Neural cell (in vitro differentiated cells): ENCODE measurements around the gene IQCH. TPM values are rescaled to one million over a fixed set of nuclear protein-coding genes. Genes with fewer than 3 reads are reported as not detected.

Experiments
- H2AFZ ChIP-seq: fragments of 200-600, 300-800 bp; sonication (generic), shearing (Covaris generic); 2 replicates; pipeline ENCODE4 v1.6.0; 2014; ENCODE audit warnings: low read depth, mild to moderate bottlenecking, antibody characterized with exemption, low read length, moderate library complexity
- H3F3A ChIP-seq: fragments of 200-600 bp; shearing (Covaris generic); 2 replicates; pipeline ENCODE4 v1.6.1; 2016; ENCODE audit warnings: mild to moderate bottlenecking, moderate library complexity, mixed read lengths, antibody characterized with exemption, low read length; ENCODE audit not compliant: insufficient read depth, poor library complexity, severe bottlenecking
- H3K27ac ChIP-seq: fragments of 200-600, 300-800 bp; sonication (generic), shearing (Covaris generic); 2 replicates; pipeline ENCODE4 v1.5.1; 2014; ENCODE audit warnings: mild to moderate bottlenecking, low read length, moderate library complexity
- H3K27me3 ChIP-seq: fragments of 300-800, 200-600 bp; sonication (generic), shearing (Covaris generic); 2 replicates; pipeline ENCODE4 v1.6.0; 2014; ENCODE audit warnings: mild to moderate bottlenecking, low read depth, low read length, moderate library complexity; ENCODE audit not compliant: insufficient read depth
- H3K36me3 ChIP-seq: fragments of 300-800, 200-600 bp; sonication (generic), shearing (Covaris generic); 2 replicates; pipeline ENCODE4 v1.5.1; 2014; ENCODE audit warnings: mild to moderate bottlenecking, antibody characterized with exemption, low read length, moderate library complexity; ENCODE audit not compliant: insufficient read depth
- H3K4me2 ChIP-seq: fragments of 300-800, 200-600 bp; sonication (generic), shearing (Covaris generic); 2 replicates; pipeline ENCODE4 v1.6.0; 2014; ENCODE audit warnings: mild to moderate bottlenecking, low read length
- H3K4me3 ChIP-seq: fragments of 300-800, 200-600 bp; sonication (generic), shearing (Covaris generic); 2 replicates; pipeline ENCODE4 v1.5.1; 2014; ENCODE audit warnings: mild to moderate bottlenecking, low read length, moderate library complexity
- H3K79me2 ChIP-seq: fragments of 200-600 bp; shearing (Covaris generic); replicated peaks from 2 replicates; pipeline ENCODE4 v1.6.0; 2014; ENCODE audit warnings: mild to moderate bottlenecking, low read length, moderate library complexity; ENCODE audit not compliant: insufficient read depth
- H3K9ac ChIP-seq: fragments of 300-800, 200-600 bp; sonication (generic), shearing (Covaris generic); 2 replicates; pipeline ENCODE4 v1.6.1; 2016; ENCODE audit warnings: mild to moderate bottlenecking, low read length, mixed read lengths
- H3K9me2 ChIP-seq: fragments of 200-600 bp; shearing (Covaris generic); 2 replicates; pipeline ENCODE4 v1.6.1; 2016; ENCODE audit warnings: mild to moderate bottlenecking, low read length, mixed read lengths; ENCODE audit not compliant: insufficient read depth
- H3K9me3 ChIP-seq: fragments of 200-600, 300-800 bp; sonication (generic), shearing (Covaris generic); 2 replicates; pipeline ENCODE4 v1.6.1; 2016; ENCODE audit warnings: mild to moderate bottlenecking, mixed run types, low read length, moderate library complexity, mixed read lengths
- H4K20me1 ChIP-seq: fragments of 200-600 bp; shearing (Covaris generic); 2 replicates; pipeline ENCODE4 v1.6.1; 2016; ENCODE audit warnings: mild to moderate bottlenecking, mixed run types; ENCODE audit not compliant: insufficient read depth
- CTCF ChIP-seq: fragments of 450-650 bp; IDR thresholded peaks from 2 replicates; pipeline ENCODE4 v1.5.1; 2014; ENCODE audit warnings: antibody characterized with exemption, mild to moderate bottlenecking, moderate library complexity; ENCODE audit not compliant: poor library complexity, severe bottlenecking
- EP300 ChIP-seq: fragments of 450-650 bp; conservative IDR thresholded peaks from 2 replicates; pipeline ENCODE4 v1.6.1; 2014; ENCODE audit warnings: antibody characterized with exemption, mild to moderate bottlenecking, moderate library complexity; ENCODE audit not compliant: poor library complexity, severe bottlenecking
- EZH2 ChIP-seq: fragments of 200-600, 300-800 bp; shearing (Covaris generic), sonication (generic); IDR thresholded peaks from 2 replicates; pipeline ENCODE4 v1.6.1; 2014; ENCODE audit warnings: antibody characterized with exemption, low read length, borderline replicate concordance, mild to moderate bottlenecking; ENCODE audit not compliant: insufficient read depth, poor library complexity, severe bottlenecking
- MXI1 ChIP-seq: fragments of 450-650 bp; conservative IDR thresholded peaks from 2 replicates; pipeline ENCODE4 v1.6.1; 2014; ENCODE audit warnings: antibody characterized with exemption, mild to moderate bottlenecking; ENCODE audit not compliant: poor library complexity, severe bottlenecking
- POLR2AphosphoS5 ChIP-seq: IDR thresholded peaks from 2 replicates; pipeline ENCODE4 v1.6.1; 2012
- RAD21 ChIP-seq: fragments of 450-650 bp; conservative IDR thresholded peaks from 2 replicates; pipeline ENCODE4 v1.6.1; 2014; ENCODE audit warnings: antibody characterized with exemption, mild to moderate bottlenecking, moderate library complexity
- SMC3 ChIP-seq: fragments of 450-650 bp; conservative IDR thresholded peaks from 2 replicates; pipeline ENCODE4 v1.6.1; 2014; ENCODE audit warnings: antibody characterized with exemption, mild to moderate bottlenecking, moderate library complexity; ENCODE audit not compliant: poor library complexity
- TAF1 ChIP-seq: IDR thresholded peaks from 2 replicates; pipeline ENCODE4 v1.6.1; 2012; ENCODE audit warnings: low read depth
- polyA plus RNA-seq: library from polyadenylated mRNA; depleted of rRNA; stranded (reverse); fragments of >200 nt; gene quantifications from 2 replicates; pipeline ENCODE4 v1.2.3, GENCODE V29; 2014
- TF ChIP-seq, protein P1 (sequence below): IDR thresholded peaks from 2 replicates; pipeline ENCODE4 v1.6.1; 2012; ENCODE audit warnings: borderline replicate concordance

Gene IQCH
- polyA plus RNA-seq, 1 donor from 2014 or later = 2.8 TPM

GRCh38 chr15:67520321-67521028 is 265.9 kb downstream of the IQCH start:
- Histone ChIP-seq H3F3A (no peaks in the 10 kb centered on the region), H3K36me3 (no peaks in the 10 kb centered on the region), H3K27me3 (no peaks in the 10 kb centered on the region), H2AFZ (peak overlapping the region; percentile 62), H4K20me1 (no peaks in the 10 kb centered on the region), H3K79me2 (peaks cover 15% of the 10 kb centered on the region), H3K9ac (peak overlapping the region; percentile 87), H3K9me3 (no peaks in the 10 kb centered on the region), H3K4me2 (peak overlapping the region; percentile 45), H3K9me2 (no peaks in the 10 kb centered on the region), H3K27ac (peak overlapping the region; percentile 57), H3K4me3 (peak overlapping the region; percentile 98)
- TF ChIP-seq CTCF = no peak
- TF ChIP-seq MXI1 = no peak
- TF ChIP-seq, protein P1, sequence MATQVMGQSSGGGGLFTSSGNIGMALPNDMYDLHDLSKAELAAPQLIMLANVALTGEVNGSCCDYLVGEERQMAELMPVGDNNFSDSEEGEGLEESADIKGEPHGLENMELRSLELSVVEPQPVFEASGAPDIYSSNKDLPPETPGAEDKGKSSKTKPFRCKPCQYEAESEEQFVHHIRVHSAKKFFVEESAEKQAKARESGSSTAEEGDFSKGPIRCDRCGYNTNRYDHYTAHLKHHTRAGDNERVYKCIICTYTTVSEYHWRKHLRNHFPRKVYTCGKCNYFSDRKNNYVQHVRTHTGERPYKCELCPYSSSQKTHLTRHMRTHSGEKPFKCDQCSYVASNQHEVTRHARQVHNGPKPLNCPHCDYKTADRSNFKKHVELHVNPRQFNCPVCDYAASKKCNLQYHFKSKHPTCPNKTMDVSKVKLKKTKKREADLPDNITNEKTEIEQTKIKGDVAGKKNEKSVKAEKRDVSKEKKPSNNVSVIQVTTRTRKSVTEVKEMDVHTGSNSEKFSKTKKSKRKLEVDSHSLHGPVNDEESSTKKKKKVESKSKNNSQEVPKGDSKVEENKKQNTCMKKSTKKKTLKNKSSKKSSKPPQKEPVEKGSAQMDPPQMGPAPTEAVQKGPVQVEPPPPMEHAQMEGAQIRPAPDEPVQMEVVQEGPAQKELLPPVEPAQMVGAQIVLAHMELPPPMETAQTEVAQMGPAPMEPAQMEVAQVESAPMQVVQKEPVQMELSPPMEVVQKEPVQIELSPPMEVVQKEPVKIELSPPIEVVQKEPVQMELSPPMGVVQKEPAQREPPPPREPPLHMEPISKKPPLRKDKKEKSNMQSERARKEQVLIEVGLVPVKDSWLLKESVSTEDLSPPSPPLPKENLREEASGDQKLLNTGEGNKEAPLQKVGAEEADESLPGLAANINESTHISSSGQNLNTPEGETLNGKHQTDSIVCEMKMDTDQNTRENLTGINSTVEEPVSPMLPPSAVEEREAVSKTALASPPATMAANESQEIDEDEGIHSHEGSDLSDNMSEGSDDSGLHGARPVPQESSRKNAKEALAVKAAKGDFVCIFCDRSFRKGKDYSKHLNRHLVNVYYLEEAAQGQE = no peak
- no peak for TF ChIP-seq TAF1
- no peak for TF ChIP-seq EP300
- TF ChIP-seq EZH2 = no peak
- no peak for TF ChIP-seq POLR2AphosphoS5
- TF ChIP-seq SMC3 = no peak
- TF ChIP-seq RAD21 = no peak

GRCh38 chr15:67521029-67521782 is 266.6 kb downstream of the IQCH start, which contains the start of gene C15orf61:
Gene C15orf61, plus strand, starts transcription at chr15:67521131. Its CDS starts 118 bp downstream, at chr15:67521249.
- no peaks in the 10 kb centered on the region for H4K20me1 ChIP-seq
- peak within 1 kb of the TSS; percentile 78 for H3K27ac ChIP-seq
- peak within 1 kb of the TSS; percentile 90 for H3K4me2 ChIP-seq
- no peaks in the 10 kb centered on the region for H3K9me2 ChIP-seq
- H3K4me3 ChIP-seq = peak within 1 kb of the TSS; percentile 98
- H3K9ac ChIP-seq = peak within 1 kb of the TSS; percentile 87
- H3K79me2 ChIP-seq = peaks cover 15% of the 10 kb centered on the region
- H3K9me3 ChIP-seq = no peaks in the 10 kb centered on the region
- H3K27me3 ChIP-seq = no peaks in the 10 kb centered on the region
- H3F3A ChIP-seq = no peaks in the 10 kb centered on the region
- H2AFZ ChIP-seq = peak within 1 kb of the TSS; percentile 75
- H3K36me3 ChIP-seq = no peaks in the 10 kb centered on the region
- peak; percentile 54 for TF ChIP-seq TAF1
- TF ChIP-seq RAD21 = peak; percentile 46
- TF ChIP-seq EZH2 = no peak
- peak; percentile 82 for TF ChIP-seq MXI1
- TF ChIP-seq POLR2AphosphoS5 = peak; percentile 44
- TF ChIP-seq SMC3 = peak; percentile 42
- TF ChIP-seq EP300 = peak; percentile 50
- peak; percentile 37 for TF ChIP-seq CTCF
- TF ChIP-seq, protein P1 = no peak
